HG02970 (cell line): ENCODE results near the gene PCDHB9.
"Not testable (repeated sequence)": the region's sequence is repeated elsewhere in the genome, so short reads cannot be mapped to it uniquely, and the experiment has no call there.

ENCODE experiments used
- ATAC-seq: cut with Tn5 transposase; IDR thresholded peaks from one replicate; pipeline ENCODE4 v1.9.1; 2021; ENCODE audit warnings: mild to moderate bottlenecking, moderate library complexity, moderate number of reproducible peaks; ENCODE audit not compliant: unreplicated experiment, low FRiP score

Gene PCDHB9

GRCh38 chr5:141184117-141184855, 2.7 kb upstream of the PCDHB9 start:
- ATAC-seq = not testable (repeated sequence)

- not testable (repeated sequence) for ATAC-seq
Observed at GRCh38 chr5:141188682-141189081, 1.7 kb downstream of the PCDHB9 start.

GRCh38 chr5:141189131-141189530, 2.2 kb downstream of the PCDHB9 start:
- ATAC-seq = not testable (repeated sequence)

GRCh38 chr5:141192110-141192725, 5.3 kb downstream of the PCDHB9 start, which contains the start of gene PCDHB10:
Gene PCDHB10 (plus strand): TSS chr5:141192353. CDS start chr5:141192553, 200 bp downstream.
- no peak for ATAC-seq

- not testable (repeated sequence) for ATAC-seq
Observed at GRCh38 chr5:141194332-141194731, 7.4 kb downstream of the PCDHB9 start.

- ATAC-seq = no peak
Observed at GRCh38 chr5:141196363-141196762, 9.4 kb downstream of the PCDHB9 start.

GRCh38 chr5:141199359-141200235, 12.6 kb downstream of the PCDHB9 start, which contains the start of gene PCDHB11:
Gene PCDHB11 (plus strand): TSS chr5:141199627. CDS start chr5:141199775, 148 bp downstream.
- ATAC-seq = no peak

- not testable (repeated sequence) for ATAC-seq
Observed at GRCh38 chr5:141201126-141201525, 14.2 kb downstream of the PCDHB9 start.

- ATAC-seq = not testable (repeated sequence)
Observed at GRCh38 chr5:141201646-141202045, 14.7 kb downstream of the PCDHB9 start.

GRCh38 chr5:141208478-141208877, 21.5 kb downstream of the PCDHB9 start, which contains the start of gene PCDHB12:
Gene PCDHB12 (plus strand): TSS chr5:141208719. CDS start chr5:141208908, 189 bp downstream.
- no peak for ATAC-seq

GRCh38 chr5:141210281-141210680, 23.3 kb downstream of the PCDHB9 start:
- not testable (repeated sequence) for ATAC-seq

- not testable (repeated sequence) for ATAC-seq
Observed at GRCh38 chr5:141210849-141211248, 23.9 kb downstream of the PCDHB9 start.

GRCh38 chr5:141213656-141214339, 26.8 kb downstream of the PCDHB9 start, which contains the start of gene PCDHB13:
Gene PCDHB13 (plus strand): TSS chr5:141213919. CDS start chr5:141214124, 205 bp downstream.
- not testable (repeated sequence) for ATAC-seq

GRCh38 chr5:141214583-141214982, 27.6 kb downstream of the PCDHB9 start:
- ATAC-seq = not testable (repeated sequence)

- ATAC-seq = not testable (repeated sequence)
Observed at GRCh38 chr5:141215504-141215903, 28.5 kb downstream of the PCDHB9 start.

GRCh38 chr5:141216035-141216434, 29.1 kb downstream of the PCDHB9 start:
- ATAC-seq = not testable (repeated sequence)

GRCh38 chr5:141223112-141223783, 36.3 kb downstream of the PCDHB9 start, which contains the start of gene PCDHB14:
Gene PCDHB14 (plus strand): TSS chr5:141223343. CDS start chr5:141223506, 163 bp downstream.
- ATAC-seq = no peak

GRCh38 chr5:141224844-141225243, 37.9 kb downstream of the PCDHB9 start:
- not testable (repeated sequence) for ATAC-seq

- ATAC-seq = not testable (repeated sequence)
Observed at GRCh38 chr5:141225421-141225820, 38.5 kb downstream of the PCDHB9 start.
